Lower leg skin (tissue), 3 donors: ENCODE data around the gene PIP4K2A.

ENCODE experiments used
- CTCF ChIP-seq, 3 donors: fragments of 450-650 bp; IDR thresholded peaks; one replicate each; pipeline ENCODE4 v1.5.1; 2016; ENCODE audit warnings: antibody characterized with exemption in 3 of 3, mild to moderate bottlenecking in 3 of 3, moderate library complexity in 2 of 3
- POLR2A ChIP-seq, 2 donors: fragments of 450-650 bp; IDR thresholded peaks; one replicate each; pipeline ENCODE4 v1.6.1; 2016 to 2017; ENCODE audit warnings: antibody characterized with exemption in 2 of 2, mild to moderate bottlenecking in 1 of 2, moderate library complexity in 1 of 2

- TF ChIP-seq CTCF (IDR thresholded peaks at IDR 0.05): no peak
- TF ChIP-seq POLR2A (IDR thresholded peaks at IDR 0.05): no peak
These were observed 24.2 kb downstream of the PIP4K2A start for GRCh38 chr10:22690158-22690557.
